NCI-H1417 (cell line): ENCODE results near the gene CFAP221.

ENCODE experiments used
- DNase-seq, 3 experiments: peaks; one replicate each; lab custom pipeline; 2025; lab: John Stamatoyannopoulos, UW

CFAP221 gene

GRCh38 chr2:119544075-119544938, at the start of gene CFAP221:
TSS of gene CFAP221 (plus strand) at chr2:119544449. CDS start at chr2:119546132, 1,683 bp downstream.
- peak; percentile 81 to 92 (median 86) for DNase-seq

- no peak for DNase-seq
These were observed 48.3 kb upstream of the CFAP221 start for GRCh38 chr2:119495948-119496347.

GRCh38 chr2:119496682-119497081, 47.6 kb upstream of the CFAP221 start:
- DNase-seq, result no peak

GRCh38 chr2:119508756-119509155, 35.5 kb upstream of the CFAP221 start:
- no peak for DNase-seq

- DNase-seq, result no peak
These were observed 32.3 kb upstream of the CFAP221 start for GRCh38 chr2:119511989-119512388.

- no peak for DNase-seq
These were observed 31.3 kb upstream of the CFAP221 start for GRCh38 chr2:119512946-119513345.

- no peak for DNase-seq
These were observed 30.4 kb upstream of the CFAP221 start for GRCh38 chr2:119513832-119514231.

GRCh38 chr2:119516121-119516520, 28.1 kb upstream of the CFAP221 start:
- DNase-seq, result no peak

- DNase-seq, result peak; percentile 3 to 58 (median 34)
These were observed 26.8 kb upstream of the CFAP221 start for GRCh38 chr2:119517433-119517832.

GRCh38 chr2:119518401-119519056, 25.7 kb upstream of the CFAP221 start:
- DNase-seq, result no peak

- DNase-seq, result no peak
These were observed 25.2 kb upstream of the CFAP221 start for GRCh38 chr2:119519057-119519408.

- DNase-seq, result peak in 2 of 3 experiments; percentile 13 to 36
These were observed 23.4 kb upstream of the CFAP221 start for GRCh38 chr2:119520696-119521432.

GRCh38 chr2:119521433-119522050, 22.7 kb upstream of the CFAP221 start:
- DNase-seq, result no peak

GRCh38 chr2:119522671-119523070, 21.6 kb upstream of the CFAP221 start:
- peak in 1 of 3 experiments; percentile 11 for DNase-seq

GRCh38 chr2:119523383-119523951, 20.8 kb upstream of the CFAP221 start:
- peak in 1 of 3 experiments; percentile 55 for DNase-seq

GRCh38 chr2:119523952-119524694, 20.1 kb upstream of the CFAP221 start, which contains the start of gene SCTR:
TSS of gene SCTR (minus strand) at chr2:119524483. CDS start at chr2:119524226, 257 bp downstream.
- DNase-seq, result peak in 2 of 3 experiments; percentile 47 to 55

GRCh38 chr2:119525614-119526013, 18.6 kb upstream of the CFAP221 start:
- peak in 2 of 3 experiments; percentile 29 to 50 for DNase-seq

GRCh38 chr2:119527999-119528398, 16.2 kb upstream of the CFAP221 start:
- DNase-seq, result no peak

- DNase-seq, result peak in 1 of 3 experiments; percentile 8
These were observed 13.0 kb upstream of the CFAP221 start for GRCh38 chr2:119531292-119531691.

- no peak for DNase-seq
These were observed 10.7 kb upstream of the CFAP221 start for GRCh38 chr2:119533560-119533959.

- peak in 1 of 3 experiments; percentile 4 for DNase-seq
These were observed 8.0 kb upstream of the CFAP221 start for GRCh38 chr2:119536211-119536610.
